NOMO-1 (cell line): ENCODE measurements around the gene LRRC32.
"Not testable (repeated sequence)": the region's sequence is repeated elsewhere in the genome, so short reads cannot be mapped to it uniquely, and the experiment has no call there.

ENCODE experiments used
- DNase-seq, 2 experiments: peaks; one replicate each; lab custom pipeline; 2025; ENCODE audit not compliant: unreplicated experiment in 2 of 2; lab: John Stamatoyannopoulos, UW

Gene LRRC32

DNA sequence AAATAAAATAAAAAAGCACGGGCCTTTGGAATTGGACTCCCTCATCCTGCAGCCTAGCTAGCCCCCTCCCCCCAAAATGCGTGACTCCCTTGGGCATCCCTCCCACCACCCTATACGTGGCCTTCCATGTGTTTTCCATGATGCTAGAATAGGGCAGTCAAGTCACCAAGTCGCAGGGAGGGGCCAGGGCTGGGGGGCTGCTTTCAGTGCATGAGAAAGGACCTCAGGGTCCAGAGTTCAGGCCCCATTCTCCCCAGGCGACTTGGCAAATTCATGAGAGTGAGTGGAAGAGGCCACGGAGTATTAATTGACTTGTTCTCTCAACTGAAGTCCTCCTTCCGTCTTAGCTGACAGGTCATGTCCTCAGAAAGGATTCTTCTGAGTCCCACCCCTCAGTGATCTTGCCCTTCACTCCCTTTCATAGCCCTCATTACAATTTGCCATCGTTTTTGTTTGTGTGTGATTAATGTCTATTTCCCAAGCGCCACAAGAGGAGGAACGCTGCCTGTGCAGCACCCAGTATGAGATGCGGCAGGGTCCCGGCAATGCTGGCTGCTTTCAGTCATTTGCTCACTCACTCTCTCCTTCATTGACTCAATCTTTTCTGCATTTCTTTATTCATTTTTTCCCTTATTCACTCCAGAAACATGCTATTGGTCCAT is 17.4 kb downstream of the LRRC32 start:
- no peak for DNase-seq

GRCh38 chr11:76649851-76650372 is 20.6 kb downstream of the LRRC32 start:
- DNase-seq: no peak

GRCh38 chr11:76649011-76649410 is 21.5 kb downstream of the LRRC32 start:
- DNase-seq: no peak

DNA sequence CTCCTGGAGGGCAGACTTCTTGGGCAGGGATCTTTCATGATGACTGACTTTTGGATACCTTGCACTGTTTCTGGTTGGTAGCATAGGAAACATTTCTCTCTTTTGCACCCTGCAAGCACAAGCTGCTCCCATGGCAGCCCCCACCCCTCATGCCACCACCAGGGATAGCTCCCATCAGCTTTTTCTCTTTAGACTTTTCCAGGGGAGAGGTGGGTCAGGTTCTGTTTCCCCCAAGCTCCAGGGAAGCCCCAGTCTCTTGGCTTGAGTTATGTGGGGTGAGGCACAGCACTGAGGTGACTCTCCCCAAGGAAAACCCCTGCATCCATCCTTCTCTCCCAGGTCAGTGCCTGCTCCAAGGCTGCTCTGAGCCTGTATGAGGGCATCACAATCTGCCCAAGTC is 22.5 kb downstream of the LRRC32 start:
- no peak for DNase-seq

- DNase-seq: no peak
These were observed 23.5 kb downstream of the LRRC32 start for GRCh38 chr11:76646882-76647534.

GRCh38 chr11:76644591-76644990 is 26.0 kb downstream of the LRRC32 start:
- no peak for DNase-seq

DNA sequence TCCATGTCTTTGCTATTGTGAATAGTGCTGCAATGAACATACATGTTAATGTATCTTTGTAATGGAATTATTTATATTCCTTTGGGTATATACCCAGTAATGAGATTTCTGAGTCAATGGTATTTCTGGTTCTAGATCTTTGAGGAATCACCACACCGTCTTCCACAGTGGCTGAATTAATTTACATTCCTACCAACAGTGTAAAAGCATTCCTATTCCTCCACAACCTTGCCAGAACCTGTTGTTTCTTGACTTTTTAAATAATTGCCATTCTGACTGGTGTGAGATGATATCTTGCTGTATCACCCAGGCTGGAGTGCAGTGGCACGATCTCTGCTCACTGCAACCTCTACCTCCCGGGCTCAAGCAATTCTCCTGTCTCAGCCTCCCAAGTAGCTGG is 26.8 kb downstream of the LRRC32 start:
- DNase-seq: not testable (repeated sequence)

DNA sequence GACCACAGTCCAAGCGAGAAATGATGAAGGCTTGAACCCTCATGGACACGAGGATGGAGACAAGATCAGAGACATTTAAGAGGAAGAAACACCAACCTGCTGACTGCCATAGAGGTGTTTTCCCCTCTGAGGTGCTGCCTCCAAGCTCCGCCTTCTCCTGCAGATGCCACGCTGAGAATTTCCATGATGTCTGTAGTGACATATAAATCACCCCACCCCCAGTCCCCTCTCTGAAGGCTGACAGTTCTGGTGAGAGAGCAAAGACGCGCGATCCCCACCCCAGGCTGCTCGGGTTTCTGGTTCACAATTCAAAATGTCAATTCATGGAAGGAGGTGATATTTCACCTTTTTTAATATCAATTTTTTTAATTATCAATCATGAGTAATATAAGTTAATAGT is 28.2 kb downstream of the LRRC32 start:
- no peak for DNase-seq

GRCh38 chr11:76641905-76642304 is 28.6 kb downstream of the LRRC32 start:
- no peak for DNase-seq

GRCh38 chr11:76640501-76640900 is 30.0 kb downstream of the LRRC32 start:
- no peak for DNase-seq

DNA sequence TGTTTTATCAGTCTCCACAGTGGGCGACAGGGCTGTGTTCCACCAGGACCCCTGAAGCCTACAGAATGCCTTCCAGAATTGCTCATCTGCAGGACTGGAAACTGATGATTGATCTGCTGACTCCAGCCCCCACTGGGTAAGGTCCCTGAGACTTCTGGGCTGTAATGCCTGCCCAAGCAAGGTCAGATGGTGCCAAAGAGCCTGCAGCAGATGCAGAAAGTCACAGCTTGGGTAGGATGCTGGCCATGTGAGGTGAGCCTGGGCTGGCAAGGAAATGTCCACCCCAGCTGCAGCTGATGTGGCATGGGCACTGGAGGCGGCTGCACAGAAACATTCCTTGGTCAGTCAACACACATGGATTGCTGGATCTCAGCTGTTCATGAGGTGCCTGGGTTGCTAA is 30.9 kb downstream of the LRRC32 start:
- DNase-seq: no peak

DNA sequence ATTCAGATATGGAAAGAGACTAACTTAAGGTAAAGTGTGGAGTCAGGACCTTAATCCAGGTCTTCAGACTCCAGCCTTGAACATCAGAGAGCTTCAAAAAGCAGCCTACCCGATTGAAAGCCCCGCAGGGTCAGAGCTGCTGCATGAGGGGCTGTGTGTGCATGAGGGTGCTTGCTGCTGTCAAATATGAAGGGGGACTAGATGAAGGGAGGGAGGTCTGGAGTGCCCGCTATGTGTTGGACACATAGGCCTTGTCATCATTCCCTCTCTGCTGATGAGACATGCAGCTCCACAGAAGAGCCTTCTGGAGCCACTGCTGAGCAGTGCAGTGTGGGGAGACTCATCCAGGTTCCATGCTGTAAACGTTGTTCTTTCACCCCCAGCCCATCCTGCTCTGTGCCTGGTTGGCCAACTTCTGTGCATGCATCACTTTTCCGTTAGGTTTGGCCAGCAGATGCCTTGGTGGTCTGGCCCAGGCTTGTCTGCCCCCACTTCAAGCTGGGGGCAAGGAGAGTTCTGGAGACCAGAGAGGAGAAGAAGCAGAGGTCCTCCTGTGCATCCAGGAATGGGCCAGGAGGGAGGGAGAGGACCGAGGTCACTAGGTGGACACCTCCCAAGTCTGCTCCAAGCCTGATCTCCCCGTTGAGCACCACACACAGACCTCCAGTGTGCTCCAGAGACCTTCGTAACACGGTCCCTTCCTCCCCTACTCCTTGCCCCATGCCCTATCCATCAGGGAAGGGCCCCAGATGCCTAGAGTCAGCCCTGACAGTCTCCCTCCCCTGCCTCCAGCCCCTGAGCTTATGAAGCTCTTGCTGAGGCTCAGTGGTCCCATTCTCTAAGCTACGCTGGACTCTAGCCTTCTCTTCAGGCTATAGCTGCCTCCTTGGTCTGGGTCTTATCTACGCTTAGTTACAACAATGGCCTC is 32.0 kb downstream of the LRRC32 start:
- no peak for DNase-seq

- DNase-seq: peak; percentile 14 to 24
These were observed 32.9 kb downstream of the LRRC32 start for GRCh38 chr11:76637491-76638269.

GRCh38 chr11:76636826-76637460 is 33.6 kb downstream of the LRRC32 start:
- DNase-seq: no peak

DNA sequence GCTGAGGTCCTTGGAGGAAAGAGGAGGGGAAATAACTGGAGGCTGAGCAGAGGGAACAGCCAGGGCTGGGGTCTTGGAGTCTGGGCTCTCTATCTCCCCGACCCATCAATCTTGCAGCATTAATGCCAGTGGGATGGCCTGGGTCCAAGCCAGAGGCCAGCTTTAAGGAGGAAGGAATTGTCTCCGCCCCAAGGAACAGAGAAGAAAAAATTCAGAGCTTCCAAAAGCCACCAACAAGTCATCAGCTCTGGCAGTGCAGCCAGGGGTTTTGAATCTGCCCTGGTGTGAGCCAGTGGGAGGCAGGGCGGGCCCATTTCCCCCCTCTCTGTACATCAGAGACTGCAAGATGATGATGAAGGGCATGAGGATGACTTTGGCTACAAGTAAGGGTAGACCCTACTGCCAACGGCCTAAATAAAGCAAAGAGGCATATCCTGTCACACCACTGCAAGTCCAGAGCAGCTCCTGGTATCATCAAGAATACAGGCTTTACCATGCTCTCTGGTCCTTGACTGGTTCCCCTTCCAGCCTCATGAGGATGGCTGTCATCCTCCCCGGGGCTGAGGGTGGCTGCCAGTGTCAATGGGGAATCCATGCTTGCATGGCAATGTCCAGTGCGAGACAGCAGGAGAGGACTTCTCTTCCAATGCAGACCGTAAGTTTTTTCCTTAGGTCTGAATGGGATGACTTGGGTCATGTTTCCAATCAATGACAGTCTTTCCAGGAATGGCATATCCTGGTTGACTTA is 34.4 kb downstream of the LRRC32 start:
- no peak for DNase-seq

DNA sequence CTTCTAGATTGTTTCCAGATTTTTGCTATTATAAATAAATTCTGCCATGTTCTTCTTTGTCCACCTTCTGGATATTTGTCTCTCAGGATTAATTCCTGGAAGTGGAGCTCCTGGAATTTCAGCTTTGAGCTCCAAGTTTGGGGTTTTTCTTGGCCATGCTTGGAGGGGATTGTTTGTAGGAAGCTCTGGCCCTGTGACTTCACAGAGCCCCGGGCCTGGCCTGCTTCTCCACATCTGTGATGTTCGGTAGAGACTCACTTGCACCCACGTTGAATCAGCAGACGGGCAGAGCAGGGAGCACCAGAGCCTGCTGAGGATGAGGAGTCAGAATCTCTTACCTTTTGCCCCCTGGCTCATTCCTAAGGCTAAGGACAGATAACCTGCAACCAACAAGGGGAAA is 35.7 kb downstream of the LRRC32 start:
- DNase-seq: no peak

DNA sequence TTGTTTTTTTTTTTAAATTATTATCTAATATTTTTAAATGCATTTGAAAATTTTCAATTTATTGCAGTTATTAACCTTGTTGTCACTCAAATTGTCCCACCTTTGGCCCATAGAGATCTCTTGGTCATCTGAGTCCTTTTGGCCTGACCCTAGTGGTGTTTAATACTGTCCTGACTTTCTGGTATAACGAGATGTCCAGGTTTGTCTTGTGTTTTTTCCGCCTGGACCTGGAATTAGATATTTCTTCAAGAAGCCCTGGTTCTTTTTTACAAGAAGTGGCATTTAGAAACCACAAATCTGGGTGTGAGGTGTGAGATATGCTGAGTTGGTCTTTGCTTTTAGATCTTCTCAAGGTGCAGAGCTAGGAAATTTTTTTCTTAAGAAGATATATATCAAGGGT is 38.1 kb downstream of the LRRC32 start:
- DNase-seq: no peak

DNA sequence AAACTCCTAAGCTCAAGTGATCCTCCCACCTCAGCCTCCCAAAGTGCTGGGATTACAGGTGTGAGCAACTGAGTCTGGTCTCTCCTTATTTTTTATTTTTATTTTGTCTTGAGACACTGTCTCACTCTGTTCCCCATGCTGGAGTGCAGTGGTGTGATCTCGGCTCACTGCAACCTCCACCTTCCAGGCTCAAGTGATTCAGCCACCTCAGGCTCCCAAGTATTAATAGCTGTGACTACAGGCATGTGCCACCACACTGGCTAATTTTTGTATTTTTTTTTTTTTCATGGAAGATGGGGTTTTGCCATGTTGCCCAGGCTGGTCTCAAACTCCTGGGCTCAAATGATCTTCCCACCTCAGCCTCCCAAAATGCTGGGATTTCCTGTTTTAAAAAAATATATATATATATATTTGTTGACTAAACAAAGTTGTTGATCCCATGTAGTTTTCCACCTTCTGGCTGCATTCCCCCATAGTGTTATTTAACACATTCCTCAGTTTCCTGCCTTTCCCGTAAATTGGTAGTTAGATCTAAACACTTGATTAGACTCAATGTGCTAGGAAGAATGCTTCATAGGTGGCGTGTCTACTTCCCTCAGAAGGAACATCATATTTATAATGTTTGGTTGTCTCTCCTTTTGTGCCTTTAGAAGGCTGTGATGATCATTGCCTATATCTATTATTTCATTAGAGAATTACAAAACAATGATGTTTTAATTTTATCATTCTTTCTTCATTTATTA is 38.8 kb downstream of the LRRC32 start:
- DNase-seq: no peak
